GM23338 (cell line): ENCODE results near the gene INPP5A. TPM values are rescaled to one million over a fixed set of nuclear protein-coding genes. Genes with fewer than 3 reads are reported as not detected.

Source experiments
- ATAC-seq: fragments of 200-7000 bp; cut with Tn5 transposase; 3 replicates; pipeline ENCODE4 v1.9.1; 2020
- DNase-seq: peaks from one replicate; pipeline ENCODE4 v3.0.0-alpha.2; 2015; ENCODE audit warnings: low spot score
- H2AFZ ChIP-seq: fragments of 200-600 bp; sonication (generic); 2 replicates; pipeline ENCODE4 v1.8.0; 2016; ENCODE audit warnings: antibody characterized with exemption, mild to moderate bottlenecking, moderate library complexity
- H3F3A ChIP-seq: fragments of 200-600 bp; sonication (generic); replicated peaks from 2 replicates; pipeline ENCODE4 v1.8.0; 2017; ENCODE audit warnings: antibody characterized with exemption, mixed run types, low read depth
- H3K27ac ChIP-seq: fragments of 200-600 bp; sonication (generic); 2 replicates; pipeline ENCODE4 v1.6.1; 2016; ENCODE audit warnings: low read depth
- H3K27me3 ChIP-seq: fragments of 200-600 bp; sonication (generic); 2 replicates; pipeline ENCODE4 v1.8.0; 2016; ENCODE audit warnings: mild to moderate bottlenecking, mixed run types, moderate library complexity; ENCODE audit not compliant: insufficient read depth
- H3K36me3 ChIP-seq: fragments of 200-600 bp; sonication (generic); 2 replicates; pipeline ENCODE4 v1.8.0; 2016; ENCODE audit warnings: mild to moderate bottlenecking; ENCODE audit not compliant: insufficient read depth
- H3K4me1 ChIP-seq: fragments of 200-600 bp; sonication (generic); 2 replicates; pipeline ENCODE4 v1.8.0; 2016; ENCODE audit warnings: mild to moderate bottlenecking, moderate library complexity; ENCODE audit not compliant: insufficient read depth
- H3K4me2 ChIP-seq: fragments of 200-600 bp; sonication (generic); 2 replicates; pipeline ENCODE4 v1.7.1; 2017; ENCODE audit warnings: mixed run types
- H3K4me3 ChIP-seq: fragments of 200-600 bp; sonication (generic); 2 replicates; pipeline ENCODE4 v1.6.1; 2016; ENCODE audit warnings: mixed run types
- H3K79me2 ChIP-seq: fragments of 200-600 bp; sonication (generic); replicated peaks from 2 replicates; pipeline ENCODE4 v1.8.0; 2017; ENCODE audit warnings: mild to moderate bottlenecking; ENCODE audit not compliant: insufficient read depth
- H3K9me2 ChIP-seq: fragments of 200-600 bp; sonication (generic); 2 replicates; pipeline ENCODE4 v1.8.0; 2017; ENCODE audit not compliant: insufficient read depth
- H4K20me1 ChIP-seq: fragments of 200-600 bp; sonication (generic); replicated peaks from 2 replicates; pipeline ENCODE4 v1.8.0; 2017; ENCODE audit warnings: mild to moderate bottlenecking; ENCODE audit not compliant: insufficient read depth
- H3K27ac Mint-ChIP-seq: 2 replicates; pipeline ENCODE4 v1.8.0; 2020; ENCODE audit warnings: inconsistent platforms, mild to moderate bottlenecking, moderate library complexity, mixed read lengths
- H3K27me3 Mint-ChIP-seq: 3 replicates; pipeline ENCODE4 v1.8.0; 2022; ENCODE audit warnings: low read depth, mild to moderate bottlenecking, moderate library complexity, mixed read lengths, inconsistent platforms; ENCODE audit not compliant: insufficient read depth, poor library complexity
- H3K36me3 Mint-ChIP-seq: 3 replicates; pipeline ENCODE4 v1.8.0; 2021; ENCODE audit warnings: low read depth, mild to moderate bottlenecking, inconsistent platforms, moderate library complexity, mixed read lengths
- H3K4me1 Mint-ChIP-seq: 3 replicates; pipeline ENCODE4 v1.8.0; 2020; ENCODE audit warnings: mild to moderate bottlenecking, inconsistent platforms, mixed read lengths
- H3K4me3 Mint-ChIP-seq: 3 replicates; pipeline ENCODE4 v1.8.0; 2021; ENCODE audit warnings: moderate library complexity, mild to moderate bottlenecking, inconsistent platforms, mixed read lengths
- H3K9me3 Mint-ChIP-seq: 3 replicates; pipeline ENCODE4 v1.8.0; 2020; ENCODE audit warnings: moderate library complexity, mild to moderate bottlenecking, inconsistent platforms, mixed read lengths
- CREB1 ChIP-seq: fragments of 250-450 bp; sonication (Bioruptor Pico); IDR thresholded peaks from 2 replicates; pipeline ENCODE4 v1.5.0; 2020; ENCODE audit warnings: low read depth, mild to moderate bottlenecking, moderate library complexity
- EZH2 ChIP-seq: fragments of 200-600 bp; sonication (generic); IDR thresholded peaks from one replicate; pipeline ENCODE4 v1.8.0; 2017; ENCODE audit warnings: antibody characterized with exemption, mild to moderate bottlenecking, low read depth; ENCODE audit not compliant: unreplicated experiment
- EZH2phosphoT487 ChIP-seq: fragments of 200-600 bp; sonication (generic); IDR thresholded peaks from one replicate; pipeline ENCODE4 v1.8.1; 2018; ENCODE audit warnings: antibody characterized with exemption; ENCODE audit not compliant: unreplicated experiment
- JUNB ChIP-seq: IDR thresholded peaks from one replicate; pipeline ENCODE4 v1.6.1; 2016; ENCODE audit warnings: antibody characterized with exemption; ENCODE audit not compliant: unreplicated experiment
- NANOG ChIP-seq: IDR thresholded peaks from 2 replicates; pipeline ENCODE4 v1.6.1; 2016; ENCODE audit warnings: antibody characterized with exemption, borderline replicate concordance
- POLR2AphosphoS5 ChIP-seq: IDR thresholded peaks from 2 replicates; pipeline ENCODE4 v1.6.1; 2016; ENCODE audit warnings: antibody characterized with exemption, low read depth
- STAT1 ChIP-seq: IDR thresholded peaks from one replicate; pipeline ENCODE4 v1.6.1; 2016; ENCODE audit warnings: antibody characterized with exemption; ENCODE audit not compliant: unreplicated experiment
- ZNF114 ChIP-seq: fragments of 250-450 bp; sonication (Bioruptor Pico); IDR thresholded peaks from 2 replicates; pipeline ENCODE4 v1.5.0; 2020; ENCODE audit warnings: mild to moderate bottlenecking, moderate library complexity
- ZNF331 ChIP-seq: fragments of 250-450 bp; sonication (Bioruptor Pico); IDR thresholded peaks from 2 replicates; pipeline ENCODE4 v1.5.0; 2020; ENCODE audit warnings: low read depth, mild to moderate bottlenecking, moderate library complexity
- polyA plus RNA-seq: library from polyadenylated mRNA; unstranded; fragments of >200 nt; fragmentation: Nextera tagmentation; extraction: Ambion mirVana; gene quantifications from 2 replicates; pipeline ENCODE4 v1.2.1, GENCODE V29; 2016
- total RNA-seq: library from RNA; depleted of rRNA; stranded (reverse); fragments of >200 nt; shearing (Covaris generic); gene quantifications from 2 replicates; pipeline ENCODE4 v1.2.3, GENCODE V29; 2014
- TF ChIP-seq, protein P1 (sequence below): IDR thresholded peaks from one replicate; pipeline ENCODE4 v1.6.1; 2018; ENCODE audit warnings: antibody characterized with exemption; ENCODE audit not compliant: unreplicated experiment
- TF ChIP-seq, protein P2 (sequence below): fragments of 250-450 bp; sonication (Bioruptor Pico); IDR thresholded peaks from 2 replicates; pipeline ENCODE4 v1.5.0; 2020; ENCODE audit warnings: mild to moderate bottlenecking, moderate library complexity
- TF ChIP-seq, protein P3 (sequence below): IDR thresholded peaks from 2 replicates; pipeline ENCODE4 v1.6.1; 2016; ENCODE audit warnings: antibody characterized with exemption
- TF ChIP-seq, protein P4 (sequence below), 2 experiments: fragments of 200-600 bp in 1 of 2; sonication (generic) in 1 of 2; conservative IDR thresholded peaks; 2 replicates each; pipeline versions ENCODE4 v1.5.1 to v1.6.1; 2016 to 2017; ENCODE audit warnings: antibody characterized with exemption in 2 of 2, low read depth in 2 of 2, mild to moderate bottlenecking in 2 of 2, moderate library complexity in 1 of 2

Gene INPP5A
- total and polyA plus RNA-seq, 2 experiments from 2014 or later, result 5.9 to 40.6 TPM

DNA sequence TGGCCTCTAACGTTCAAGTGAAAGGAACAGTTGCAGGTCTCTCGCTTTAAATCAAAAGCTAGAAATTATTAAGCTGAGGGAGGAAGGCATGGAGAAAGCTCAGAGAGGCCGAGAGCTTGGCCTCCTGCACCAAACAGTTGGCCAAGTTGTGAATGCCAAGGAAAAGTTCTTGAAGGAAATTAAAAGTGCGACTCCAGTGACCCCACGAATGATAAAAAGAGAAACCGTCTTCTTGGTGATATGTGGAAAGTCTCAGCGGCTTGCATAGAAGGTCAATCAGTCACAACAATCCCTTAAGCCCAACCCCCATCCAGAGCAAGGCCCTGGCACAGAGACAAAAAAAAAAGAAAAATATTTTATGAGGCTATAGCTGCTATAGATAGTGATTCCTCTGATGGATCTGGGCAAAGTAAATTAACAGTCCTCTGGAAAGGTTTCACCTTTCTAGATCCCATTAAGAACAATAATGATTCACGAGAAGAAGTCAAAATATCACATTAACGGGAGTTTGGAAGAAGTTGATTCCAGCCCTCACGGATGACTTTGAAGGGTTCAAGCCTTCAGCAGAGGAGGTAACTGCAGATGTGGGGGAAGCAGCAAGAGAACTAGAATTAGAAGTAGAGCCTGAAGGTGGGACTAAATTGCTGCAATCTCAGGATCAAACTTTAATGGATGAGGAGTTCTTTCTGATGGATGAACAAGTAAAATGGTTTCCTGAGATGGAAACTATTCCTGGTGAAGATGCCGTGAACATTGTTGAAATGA lies 42.5 kb upstream of the INPP5A start:
- Histone ChIP-seq H3K27me3 (no peaks in the 10 kb centered on the region), H2AFZ (no peak overlapping the region), H3K79me2 (no peaks in the 10 kb centered on the region), H3K27ac (no peak overlapping the region), H3K4me1 (no peaks in the 10 kb centered on the region), H4K20me1 (no peaks in the 10 kb centered on the region), H3F3A (no peaks in the 10 kb centered on the region), H3K4me2 (no peak overlapping the region), H3K36me3 (no peaks in the 10 kb centered on the region), H3K9me2 (no peaks in the 10 kb centered on the region), H3K4me3 (no peak overlapping the region)
- Mint-ChIP-seq H3K4me3 (no peak overlapping the region), H3K4me1 (no peaks in the 10 kb centered on the region), H3K36me3 (no peaks in the 10 kb centered on the region), H3K27me3 (peaks cover 15% of the 10 kb centered on the region), H3K9me3 (peaks cover 11% of the 10 kb centered on the region), H3K27ac (no peak overlapping the region)
- no peak for DNase-seq
- no peak for TF ChIP-seq EZH2phosphoT487
- TF ChIP-seq, protein P1, sequence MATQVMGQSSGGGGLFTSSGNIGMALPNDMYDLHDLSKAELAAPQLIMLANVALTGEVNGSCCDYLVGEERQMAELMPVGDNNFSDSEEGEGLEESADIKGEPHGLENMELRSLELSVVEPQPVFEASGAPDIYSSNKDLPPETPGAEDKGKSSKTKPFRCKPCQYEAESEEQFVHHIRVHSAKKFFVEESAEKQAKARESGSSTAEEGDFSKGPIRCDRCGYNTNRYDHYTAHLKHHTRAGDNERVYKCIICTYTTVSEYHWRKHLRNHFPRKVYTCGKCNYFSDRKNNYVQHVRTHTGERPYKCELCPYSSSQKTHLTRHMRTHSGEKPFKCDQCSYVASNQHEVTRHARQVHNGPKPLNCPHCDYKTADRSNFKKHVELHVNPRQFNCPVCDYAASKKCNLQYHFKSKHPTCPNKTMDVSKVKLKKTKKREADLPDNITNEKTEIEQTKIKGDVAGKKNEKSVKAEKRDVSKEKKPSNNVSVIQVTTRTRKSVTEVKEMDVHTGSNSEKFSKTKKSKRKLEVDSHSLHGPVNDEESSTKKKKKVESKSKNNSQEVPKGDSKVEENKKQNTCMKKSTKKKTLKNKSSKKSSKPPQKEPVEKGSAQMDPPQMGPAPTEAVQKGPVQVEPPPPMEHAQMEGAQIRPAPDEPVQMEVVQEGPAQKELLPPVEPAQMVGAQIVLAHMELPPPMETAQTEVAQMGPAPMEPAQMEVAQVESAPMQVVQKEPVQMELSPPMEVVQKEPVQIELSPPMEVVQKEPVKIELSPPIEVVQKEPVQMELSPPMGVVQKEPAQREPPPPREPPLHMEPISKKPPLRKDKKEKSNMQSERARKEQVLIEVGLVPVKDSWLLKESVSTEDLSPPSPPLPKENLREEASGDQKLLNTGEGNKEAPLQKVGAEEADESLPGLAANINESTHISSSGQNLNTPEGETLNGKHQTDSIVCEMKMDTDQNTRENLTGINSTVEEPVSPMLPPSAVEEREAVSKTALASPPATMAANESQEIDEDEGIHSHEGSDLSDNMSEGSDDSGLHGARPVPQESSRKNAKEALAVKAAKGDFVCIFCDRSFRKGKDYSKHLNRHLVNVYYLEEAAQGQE, result no peak
- TF ChIP-seq CREB1, result no peak
- TF ChIP-seq, protein P2, sequence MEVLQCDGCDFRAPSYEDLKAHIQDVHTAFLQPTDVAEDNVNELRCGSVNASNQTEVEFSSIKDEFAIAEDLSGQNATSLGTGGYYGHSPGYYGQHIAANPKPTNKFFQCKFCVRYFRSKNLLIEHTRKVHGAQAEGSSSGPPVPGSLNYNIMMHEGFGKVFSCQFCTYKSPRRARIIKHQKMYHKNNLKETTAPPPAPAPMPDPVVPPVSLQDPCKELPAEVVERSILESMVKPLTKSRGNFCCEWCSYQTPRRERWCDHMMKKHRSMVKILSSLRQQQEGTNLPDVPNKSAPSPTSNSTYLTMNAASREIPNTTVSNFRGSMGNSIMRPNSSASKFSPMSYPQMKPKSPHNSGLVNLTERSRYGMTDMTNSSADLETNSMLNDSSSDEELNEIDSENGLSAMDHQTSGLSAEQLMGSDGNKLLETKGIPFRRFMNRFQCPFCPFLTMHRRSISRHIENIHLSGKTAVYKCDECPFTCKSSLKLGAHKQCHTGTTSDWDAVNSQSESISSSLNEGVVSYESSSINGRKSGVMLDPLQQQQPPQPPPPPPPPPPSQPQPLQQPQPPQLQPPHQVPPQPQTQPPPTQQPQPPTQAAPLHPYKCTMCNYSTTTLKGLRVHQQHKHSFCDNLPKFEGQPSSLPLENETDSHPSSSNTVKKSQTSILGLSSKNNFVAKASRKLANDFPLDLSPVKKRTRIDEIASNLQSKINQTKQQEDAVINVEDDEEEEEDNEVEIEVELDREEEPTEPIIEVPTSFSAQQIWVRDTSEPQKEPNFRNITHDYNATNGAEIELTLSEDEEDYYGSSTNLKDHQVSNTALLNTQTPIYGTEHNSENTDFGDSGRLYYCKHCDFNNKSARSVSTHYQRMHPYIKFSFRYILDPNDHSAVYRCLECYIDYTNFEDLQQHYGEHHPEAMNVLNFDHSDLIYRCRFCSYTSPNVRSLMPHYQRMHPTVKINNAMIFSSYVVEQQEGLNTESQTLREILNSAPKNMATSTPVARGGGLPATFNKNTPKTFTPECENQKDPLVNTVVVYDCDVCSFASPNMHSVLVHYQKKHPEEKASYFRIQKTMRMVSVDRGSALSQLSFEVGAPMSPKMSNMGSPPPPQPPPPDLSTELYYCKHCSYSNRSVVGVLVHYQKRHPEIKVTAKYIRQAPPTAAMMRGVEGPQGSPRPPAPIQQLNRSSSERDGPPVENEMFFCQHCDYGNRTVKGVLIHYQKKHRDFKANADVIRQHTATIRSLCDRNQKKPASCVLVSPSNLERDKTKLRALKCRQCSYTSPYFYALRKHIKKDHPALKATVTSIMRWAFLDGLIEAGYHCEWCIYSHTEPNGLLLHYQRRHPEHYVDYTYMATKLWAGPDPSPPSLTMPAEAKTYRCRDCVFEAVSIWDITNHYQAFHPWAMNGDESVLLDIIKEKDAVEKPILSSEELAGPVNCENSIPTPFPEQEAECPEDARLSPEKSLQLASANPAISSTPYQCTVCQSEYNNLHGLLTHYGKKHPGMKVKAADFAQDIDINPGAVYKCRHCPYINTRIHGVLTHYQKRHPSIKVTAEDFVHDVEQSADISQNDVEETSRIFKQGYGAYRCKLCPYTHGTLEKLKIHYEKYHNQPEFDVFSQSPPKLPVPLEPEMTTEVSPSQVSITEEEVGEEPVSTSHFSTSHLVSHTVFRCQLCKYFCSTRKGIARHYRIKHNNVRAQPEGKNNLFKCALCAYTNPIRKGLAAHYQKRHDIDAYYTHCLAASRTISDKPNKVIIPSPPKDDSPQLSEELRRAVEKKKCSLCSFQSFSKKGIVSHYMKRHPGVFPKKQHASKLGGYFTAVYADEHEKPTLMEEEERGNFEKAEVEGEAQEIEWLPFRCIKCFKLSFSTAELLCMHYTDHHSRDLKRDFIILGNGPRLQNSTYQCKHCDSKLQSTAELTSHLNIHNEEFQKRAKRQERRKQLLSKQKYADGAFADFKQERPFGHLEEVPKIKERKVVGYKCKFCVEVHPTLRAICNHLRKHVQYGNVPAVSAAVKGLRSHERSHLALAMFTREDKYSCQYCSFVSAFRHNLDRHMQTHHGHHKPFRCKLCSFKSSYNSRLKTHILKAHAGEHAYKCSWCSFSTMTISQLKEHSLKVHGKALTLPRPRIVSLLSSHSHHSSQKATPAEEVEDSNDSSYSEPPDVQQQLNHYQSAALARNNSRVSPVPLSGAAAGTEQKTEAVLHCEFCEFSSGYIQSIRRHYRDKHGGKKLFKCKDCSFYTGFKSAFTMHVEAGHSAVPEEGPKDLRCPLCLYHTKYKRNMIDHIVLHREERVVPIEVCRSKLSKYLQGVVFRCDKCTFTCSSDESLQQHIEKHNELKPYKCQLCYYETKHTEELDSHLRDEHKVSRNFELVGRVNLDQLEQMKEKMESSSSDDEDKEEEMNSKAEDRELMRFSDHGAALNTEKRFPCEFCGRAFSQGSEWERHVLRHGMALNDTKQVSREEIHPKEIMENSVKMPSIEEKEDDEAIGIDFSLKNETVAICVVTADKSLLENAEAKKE (CRISPR knock-in tag), result no peak
- TF ChIP-seq JUNB, result no peak
- TF ChIP-seq ZNF114, result no peak
- TF ChIP-seq ZNF331 (CRISPR knock-in tag), result no peak
- no peak for TF ChIP-seq STAT1
- no peak for TF ChIP-seq NANOG
- no peak for TF ChIP-seq POLR2AphosphoS5
- TF ChIP-seq, protein P3, sequence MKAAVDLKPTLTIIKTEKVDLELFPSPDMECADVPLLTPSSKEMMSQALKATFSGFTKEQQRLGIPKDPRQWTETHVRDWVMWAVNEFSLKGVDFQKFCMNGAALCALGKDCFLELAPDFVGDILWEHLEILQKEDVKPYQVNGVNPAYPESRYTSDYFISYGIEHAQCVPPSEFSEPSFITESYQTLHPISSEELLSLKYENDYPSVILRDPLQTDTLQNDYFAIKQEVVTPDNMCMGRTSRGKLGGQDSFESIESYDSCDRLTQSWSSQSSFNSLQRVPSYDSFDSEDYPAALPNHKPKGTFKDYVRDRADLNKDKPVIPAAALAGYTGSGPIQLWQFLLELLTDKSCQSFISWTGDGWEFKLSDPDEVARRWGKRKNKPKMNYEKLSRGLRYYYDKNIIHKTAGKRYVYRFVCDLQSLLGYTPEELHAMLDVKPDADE, result no peak
- TF ChIP-seq EZH2, result no peak
- TF ChIP-seq, protein P4, sequence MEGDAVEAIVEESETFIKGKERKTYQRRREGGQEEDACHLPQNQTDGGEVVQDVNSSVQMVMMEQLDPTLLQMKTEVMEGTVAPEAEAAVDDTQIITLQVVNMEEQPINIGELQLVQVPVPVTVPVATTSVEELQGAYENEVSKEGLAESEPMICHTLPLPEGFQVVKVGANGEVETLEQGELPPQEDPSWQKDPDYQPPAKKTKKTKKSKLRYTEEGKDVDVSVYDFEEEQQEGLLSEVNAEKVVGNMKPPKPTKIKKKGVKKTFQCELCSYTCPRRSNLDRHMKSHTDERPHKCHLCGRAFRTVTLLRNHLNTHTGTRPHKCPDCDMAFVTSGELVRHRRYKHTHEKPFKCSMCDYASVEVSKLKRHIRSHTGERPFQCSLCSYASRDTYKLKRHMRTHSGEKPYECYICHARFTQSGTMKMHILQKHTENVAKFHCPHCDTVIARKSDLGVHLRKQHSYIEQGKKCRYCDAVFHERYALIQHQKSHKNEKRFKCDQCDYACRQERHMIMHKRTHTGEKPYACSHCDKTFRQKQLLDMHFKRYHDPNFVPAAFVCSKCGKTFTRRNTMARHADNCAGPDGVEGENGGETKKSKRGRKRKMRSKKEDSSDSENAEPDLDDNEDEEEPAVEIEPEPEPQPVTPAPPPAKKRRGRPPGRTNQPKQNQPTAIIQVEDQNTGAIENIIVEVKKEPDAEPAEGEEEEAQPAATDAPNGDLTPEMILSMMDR (conservative IDR thresholded peaks at IDR 0.05; ENCODE audit: low read depth in 2 of 2), result no peak
- ATAC-seq, result no peak
